Measurements from ENCODE around the gene RNF5. TPM values are rescaled to one million over a fixed set of nuclear protein-coding genes. Genes with fewer than 3 reads are reported as not detected.
"Not testable (repeated sequence)": the region's sequence is repeated elsewhere in the genome, so short reads cannot be mapped to it uniquely, and the experiment has no call there.

The RNF5 gene
- total and polyA plus RNA-seq, 4 donors = 45.2 to 94.4 (median 61.5) TPM

- H3K27ac ChIP-seq (ENCODE audit: low read depth in 1 of 2, low read length in 1 of 2) = no peak overlapping the region
- no peak overlapping the region for H3K4me3 ChIP-seq
- no peak for ATAC-seq (ENCODE audit: insufficient read depth, low FRiP score)
- H3K36me3 ChIP-seq (ENCODE audit: control insufficient read depth in 4 of 4, insufficient read depth in 4 of 4, low read length in 4 of 4) = no peaks in the 10 kb centered on the region
- no peak overlapping the region for H3K9ac ChIP-seq (ENCODE audit: insufficient read depth in 1 of 2, low read length in 2 of 2)
- H3K27me3 ChIP-seq (ENCODE audit: control insufficient read depth in 3 of 3, insufficient read depth in 3 of 3, low read length in 2 of 3) = peaks cover 0 to 25% (median 9%) of the 10 kb centered on the region in 3 donors
- no peaks in the 10 kb centered on the region for H3K4me1 ChIP-seq (ENCODE audit: control insufficient read depth in 5 of 5, insufficient read depth in 5 of 5, low read length in 5 of 5)
- DNase-seq = no peak
- TF ChIP-seq, protein P1, sequence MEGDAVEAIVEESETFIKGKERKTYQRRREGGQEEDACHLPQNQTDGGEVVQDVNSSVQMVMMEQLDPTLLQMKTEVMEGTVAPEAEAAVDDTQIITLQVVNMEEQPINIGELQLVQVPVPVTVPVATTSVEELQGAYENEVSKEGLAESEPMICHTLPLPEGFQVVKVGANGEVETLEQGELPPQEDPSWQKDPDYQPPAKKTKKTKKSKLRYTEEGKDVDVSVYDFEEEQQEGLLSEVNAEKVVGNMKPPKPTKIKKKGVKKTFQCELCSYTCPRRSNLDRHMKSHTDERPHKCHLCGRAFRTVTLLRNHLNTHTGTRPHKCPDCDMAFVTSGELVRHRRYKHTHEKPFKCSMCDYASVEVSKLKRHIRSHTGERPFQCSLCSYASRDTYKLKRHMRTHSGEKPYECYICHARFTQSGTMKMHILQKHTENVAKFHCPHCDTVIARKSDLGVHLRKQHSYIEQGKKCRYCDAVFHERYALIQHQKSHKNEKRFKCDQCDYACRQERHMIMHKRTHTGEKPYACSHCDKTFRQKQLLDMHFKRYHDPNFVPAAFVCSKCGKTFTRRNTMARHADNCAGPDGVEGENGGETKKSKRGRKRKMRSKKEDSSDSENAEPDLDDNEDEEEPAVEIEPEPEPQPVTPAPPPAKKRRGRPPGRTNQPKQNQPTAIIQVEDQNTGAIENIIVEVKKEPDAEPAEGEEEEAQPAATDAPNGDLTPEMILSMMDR (IDR thresholded peaks at IDR 0.05; ENCODE audit: control extremely low read depth, extremely low read depth) = no peak
- H3K9me3 ChIP-seq (ENCODE audit: control insufficient read depth in 4 of 4, insufficient read depth in 3 of 4, low read length in 3 of 4) = no peaks in the 10 kb centered on the region
- WGBS, 2 donors = 72 to 79% methylated on average over 5 of the region's 5 CpGs
Observed at GRCh38 chr6:32139590-32139989, 38.6 kb upstream of the RNF5 start.

- TF ChIP-seq, protein P1 (IDR thresholded peaks at IDR 0.05; ENCODE audit: control extremely low read depth, extremely low read depth) = no peak
- H3K27ac ChIP-seq (ENCODE audit: low read depth in 1 of 2, low read length in 1 of 2) = no peak overlapping the region
- no peak overlapping the region for H3K4me3 ChIP-seq
- no peak overlapping the region for H3K9ac ChIP-seq (ENCODE audit: insufficient read depth in 1 of 2, low read length in 2 of 2)
- H3K9me3 ChIP-seq (ENCODE audit: control insufficient read depth in 4 of 4, insufficient read depth in 3 of 4, low read length in 3 of 4) = no peaks in the 10 kb centered on the region
- WGBS, 2 donors = 65 to 74% methylated on average over 5 of the region's 5 CpGs
- DNase-seq (no peak), ATAC-seq (ENCODE audit: insufficient read depth, low FRiP score) (no peak)
- H3K4me1 ChIP-seq (ENCODE audit: control insufficient read depth in 5 of 5, insufficient read depth in 5 of 5, low read length in 5 of 5) = no peaks in the 10 kb centered on the region
- no peaks in the 10 kb centered on the region for H3K36me3 ChIP-seq (ENCODE audit: control insufficient read depth in 4 of 4, insufficient read depth in 4 of 4, low read length in 4 of 4)
- H3K27me3 ChIP-seq (ENCODE audit: control insufficient read depth in 3 of 3, insufficient read depth in 3 of 3, low read length in 2 of 3) = peaks cover 0 to 26% (median 5%) of the 10 kb centered on the region in 3 donors
Observed at GRCh38 chr6:32140420-32141046, 37.7 kb upstream of the RNF5 start.

DNA sequence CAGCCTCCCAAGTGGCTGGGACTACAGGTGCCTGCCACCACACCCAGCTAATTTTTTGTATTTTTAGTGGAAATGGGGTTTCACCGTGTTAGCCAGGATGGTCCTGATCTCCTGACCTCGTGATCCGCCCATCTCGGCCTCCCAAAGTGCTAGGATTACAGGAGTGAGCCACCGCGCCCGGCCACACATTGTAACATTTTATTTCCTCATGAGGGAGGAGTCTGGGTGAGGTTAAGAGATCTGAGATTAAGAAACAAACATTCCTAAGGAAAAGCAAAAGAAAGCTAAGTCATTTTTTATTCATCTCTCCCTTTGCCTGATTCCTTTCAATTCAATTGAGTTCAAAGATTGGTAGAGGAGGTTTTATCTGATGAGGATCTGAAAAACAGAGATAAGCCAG lies 34.0 kb upstream of the RNF5 start:
- peaks cover 0 to 46% (median 23%) of the 10 kb centered on the region in 3 donors for H3K27me3 ChIP-seq (ENCODE audit: control insufficient read depth in 3 of 3, insufficient read depth in 3 of 3, low read length in 2 of 3)
- not testable (repeated sequence) for H3K36me3 ChIP-seq (ENCODE audit: control insufficient read depth in 4 of 4, insufficient read depth in 4 of 4, low read length in 4 of 4); H3K27ac ChIP-seq (ENCODE audit: low read depth in 1 of 2, low read length in 1 of 2); H3K9me3 ChIP-seq (ENCODE audit: control insufficient read depth in 4 of 4, insufficient read depth in 3 of 4, low read length in 3 of 4); DNase-seq; H3K9ac ChIP-seq (ENCODE audit: insufficient read depth in 1 of 2, low read length in 2 of 2); H3K4me3 ChIP-seq; ATAC-seq (ENCODE audit: insufficient read depth, low FRiP score)
- WGBS, 2 donors = 70 to 71% methylated on average over 7 of the region's 7 CpGs
- H3K4me1 ChIP-seq (ENCODE audit: control insufficient read depth in 5 of 5, insufficient read depth in 5 of 5, low read length in 5 of 5) = peaks cover 0 to 12% (median 0%) of the 10 kb centered on the region in 5 donors

DNA sequence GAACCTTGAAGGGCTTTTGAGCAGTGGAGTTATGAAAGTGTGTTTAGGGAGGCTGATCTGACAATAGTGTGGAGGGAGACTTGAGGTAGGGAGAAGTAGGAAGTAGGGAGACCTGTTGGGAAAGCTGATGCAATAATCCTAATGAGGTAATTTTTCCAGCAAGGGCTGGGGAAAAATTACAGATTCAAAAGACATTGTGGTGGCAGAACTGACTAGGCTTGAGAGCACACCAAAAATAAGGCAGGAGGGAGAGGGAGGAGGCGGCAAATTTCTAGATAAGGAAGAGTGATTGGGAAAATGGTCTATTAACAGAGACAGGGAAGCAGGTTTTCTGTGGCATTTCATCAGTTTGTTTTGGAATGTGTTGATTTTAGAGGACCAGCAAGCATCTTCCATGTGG lies 31.9 kb upstream of the RNF5 start:
- no peak for DNase-seq
- Histone ChIP-seq H3K9me3 (ENCODE audit: control insufficient read depth in 4 of 4, insufficient read depth in 3 of 4, low read length in 3 of 4) (peaks cover 0 to 2% (median 0%) of the 10 kb centered on the region in 4 donors), H3K36me3 (ENCODE audit: control insufficient read depth in 4 of 4, insufficient read depth in 4 of 4, low read length in 4 of 4) (no peaks in the 10 kb centered on the region), H3K4me3 (no peak overlapping the region), H3K4me1 (ENCODE audit: control insufficient read depth in 5 of 5, insufficient read depth in 5 of 5, low read length in 5 of 5) (peaks cover 0 to 12% (median 2%) of the 10 kb centered on the region in 5 donors), H3K9ac (ENCODE audit: insufficient read depth in 1 of 2, low read length in 2 of 2) (no peak overlapping the region), H3K27me3 (ENCODE audit: control insufficient read depth in 3 of 3, insufficient read depth in 3 of 3, low read length in 2 of 3) (peaks cover 0 to 54% (median 31%) of the 10 kb centered on the region in 3 donors), H3K27ac (ENCODE audit: low read depth in 1 of 2, low read length in 1 of 2) (no peak overlapping the region)
- ATAC-seq (ENCODE audit: insufficient read depth, low FRiP score) = no peak
- TF ChIP-seq, protein P1 (IDR thresholded peaks at IDR 0.05; ENCODE audit: control extremely low read depth, extremely low read depth) = no peak
- WGBS, 2 donors = 83 to 96% methylated on average over 1 of the region's 1 CpG
